ENCODE data around the gene MCF2L2.
A peak's percentile ranks its signal among the peaks of the same experiment; 100 is the strongest.

The MCF2L2 gene

DNA sequence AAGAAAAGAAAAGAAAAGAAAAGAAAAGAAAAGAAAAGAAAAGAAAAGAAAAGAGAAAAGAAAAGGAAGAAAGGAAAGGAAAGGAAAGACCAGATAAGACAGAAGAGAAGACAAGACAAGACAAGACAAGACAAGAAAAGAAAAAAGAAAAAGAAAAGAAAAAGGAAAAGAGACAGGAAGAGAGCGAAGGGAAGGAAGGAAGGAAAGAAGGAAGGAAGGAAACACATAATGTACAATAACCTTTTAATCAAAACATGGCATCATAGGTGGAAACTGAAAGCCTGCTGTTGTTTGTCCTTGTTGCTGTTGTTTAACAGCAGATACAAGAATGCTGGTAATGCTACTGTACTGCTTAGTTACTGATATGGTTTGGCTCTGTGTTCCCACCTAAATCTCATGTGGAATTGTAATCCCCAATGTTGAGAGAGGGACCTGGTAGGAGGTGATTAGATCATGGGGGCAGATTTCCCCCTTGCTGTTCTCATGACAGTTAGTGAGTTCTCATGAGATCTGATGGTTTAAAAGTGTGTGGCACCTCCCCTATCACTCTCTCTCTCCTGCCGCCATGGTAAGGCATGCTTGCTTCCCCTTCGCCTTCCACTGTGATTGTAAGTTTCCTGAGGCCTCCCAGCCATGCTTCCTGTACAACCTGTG, 67.3 kb downstream of the MCF2L2 start:
- DNase-seq: no peak

DNA sequence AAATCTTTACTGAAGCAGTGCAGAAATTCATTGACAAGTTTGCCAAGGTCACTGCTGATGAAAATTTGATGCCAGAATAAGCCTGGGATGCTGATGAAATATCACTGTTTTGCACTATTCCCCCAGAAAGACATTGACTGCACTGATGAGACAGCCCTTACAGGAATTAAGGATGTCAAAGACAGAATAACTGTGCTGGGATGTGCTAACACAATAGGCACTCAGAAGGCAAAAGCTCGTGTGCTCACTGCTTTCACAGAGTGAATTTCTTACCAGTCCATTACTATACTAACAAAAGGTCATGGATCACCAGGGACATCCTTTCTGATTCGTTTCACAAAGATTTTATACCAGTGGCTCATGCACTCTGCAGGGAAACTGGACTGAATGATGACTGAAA, 69.4 kb downstream of the MCF2L2 start:
- DNase-seq: no peak

DNA sequence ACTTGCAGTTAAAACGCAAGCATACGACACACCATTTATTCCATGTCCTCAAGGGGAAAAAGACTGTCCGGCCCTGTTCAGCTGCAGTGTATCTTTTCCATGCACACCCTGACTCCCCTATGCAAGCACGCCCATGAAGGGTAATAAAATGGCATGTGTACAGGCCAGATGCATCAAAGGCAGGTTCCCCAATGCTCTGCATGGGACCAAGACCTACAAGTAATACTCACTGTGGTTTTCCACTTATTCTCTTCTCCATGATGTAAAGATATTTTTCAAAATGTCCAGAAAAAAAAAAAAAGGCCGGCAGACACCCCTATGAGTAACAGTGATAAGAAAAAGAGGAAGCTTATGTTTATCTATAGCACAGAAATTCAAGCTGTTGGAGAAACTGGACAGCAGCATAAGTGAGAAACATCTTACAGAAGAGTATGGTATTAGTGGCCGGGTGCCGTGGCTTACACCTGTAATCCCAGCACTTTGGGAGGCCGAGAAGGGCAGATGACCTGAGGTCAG, 70.8 kb downstream of the MCF2L2 start:
- DNase-seq: no peak

DNA sequence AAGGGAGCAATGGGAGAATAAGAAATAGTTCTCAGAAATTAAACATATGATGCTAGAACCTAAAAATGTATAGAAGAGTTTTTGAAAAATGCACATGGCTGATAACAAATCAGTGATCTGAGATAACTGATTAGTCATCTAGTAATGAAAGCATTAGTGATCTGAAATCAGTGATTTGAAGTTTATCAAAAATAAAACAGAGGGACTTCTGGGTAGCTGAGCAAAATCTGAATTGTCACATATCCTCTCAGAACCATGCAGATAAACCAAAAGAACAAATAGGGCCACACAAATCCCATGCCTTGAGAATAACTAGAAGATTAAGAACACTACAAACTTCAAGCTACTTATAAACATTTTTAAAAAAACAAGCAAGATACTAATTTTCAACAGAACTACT, 71.5 kb downstream of the MCF2L2 start:
- no peak for DNase-seq

DNA sequence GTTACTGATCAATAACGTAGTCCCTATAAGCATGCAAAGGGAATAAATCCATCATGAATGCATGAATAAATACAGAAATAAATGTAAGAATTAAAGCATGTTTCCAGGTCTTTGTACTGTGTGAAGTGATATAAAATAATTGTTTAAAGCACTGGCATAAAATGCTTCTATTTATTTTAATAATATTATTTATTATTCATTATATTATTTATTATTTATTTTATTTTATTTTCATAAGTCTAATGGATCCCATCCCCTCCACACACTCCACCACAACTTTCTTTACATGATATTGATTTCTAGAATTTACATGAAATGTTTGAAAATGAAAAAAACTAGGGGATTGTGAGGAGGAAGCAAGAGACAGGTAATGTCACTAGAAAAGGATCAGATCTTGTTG, 73.5 kb downstream of the MCF2L2 start:
- DNase-seq: no peak

DNA sequence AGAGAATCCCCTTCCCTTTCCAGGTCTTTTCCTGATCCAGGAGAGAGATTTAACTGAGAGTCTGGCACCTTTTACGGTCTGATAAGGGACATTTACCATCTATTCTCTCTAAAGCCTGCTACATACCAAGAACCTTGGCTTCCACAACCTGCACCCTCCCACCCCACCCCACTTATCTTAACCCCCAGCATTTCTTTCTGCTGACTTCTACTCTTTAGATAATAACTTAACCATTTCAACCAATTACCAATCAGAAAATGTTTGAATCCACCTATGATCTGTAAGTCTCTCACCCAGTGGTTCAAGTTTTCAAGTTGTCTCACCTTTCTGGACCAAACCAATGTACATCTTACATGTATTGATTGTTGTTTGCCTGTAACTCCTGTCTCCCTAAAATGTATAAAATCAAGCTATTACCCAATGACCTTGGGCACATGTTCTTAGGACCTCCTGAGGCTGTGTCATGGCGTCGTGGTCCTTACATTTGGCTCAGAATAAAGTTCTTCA, 74.0 kb downstream of the MCF2L2 start:
- no peak for DNase-seq

DNA sequence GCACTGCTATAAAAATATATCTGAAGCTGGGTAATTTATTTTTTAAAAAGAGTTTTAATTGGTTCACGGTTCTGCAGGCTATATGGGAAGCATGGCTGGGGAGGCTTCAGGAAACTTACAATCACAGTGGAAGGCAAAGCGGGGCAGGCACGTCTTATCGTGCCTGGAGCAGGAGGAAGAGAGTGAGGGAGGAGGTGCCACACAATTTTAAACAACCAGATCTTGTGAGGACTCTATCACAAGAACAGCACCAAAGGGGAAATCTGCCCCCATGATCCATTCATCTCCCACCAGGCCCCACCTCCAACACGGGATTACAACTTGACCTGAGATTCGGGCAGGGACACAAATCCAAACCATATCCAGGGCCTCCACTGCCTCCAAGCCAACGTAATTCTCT, 75.0 kb downstream of the MCF2L2 start:
- no peak for DNase-seq

DNA sequence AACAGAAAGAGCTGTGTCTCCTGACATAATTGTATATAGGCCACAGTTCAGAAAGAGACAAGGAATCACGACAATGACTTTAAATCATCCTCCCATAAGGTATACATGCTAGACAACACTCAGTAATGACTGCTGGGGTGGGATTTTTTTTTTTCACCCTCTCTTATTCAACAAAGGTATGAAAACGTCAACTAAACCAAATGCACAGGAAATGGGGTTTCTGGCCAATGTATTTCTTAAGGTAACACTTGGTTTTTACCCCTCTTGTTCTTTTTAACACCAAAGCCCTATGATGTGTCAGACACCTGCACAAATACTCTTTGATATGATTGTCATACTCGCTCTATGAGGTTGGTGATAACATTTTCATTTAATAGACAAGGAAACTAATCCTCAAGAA, 78.3 kb downstream of the MCF2L2 start:
- DNase-seq: no peak

DNA sequence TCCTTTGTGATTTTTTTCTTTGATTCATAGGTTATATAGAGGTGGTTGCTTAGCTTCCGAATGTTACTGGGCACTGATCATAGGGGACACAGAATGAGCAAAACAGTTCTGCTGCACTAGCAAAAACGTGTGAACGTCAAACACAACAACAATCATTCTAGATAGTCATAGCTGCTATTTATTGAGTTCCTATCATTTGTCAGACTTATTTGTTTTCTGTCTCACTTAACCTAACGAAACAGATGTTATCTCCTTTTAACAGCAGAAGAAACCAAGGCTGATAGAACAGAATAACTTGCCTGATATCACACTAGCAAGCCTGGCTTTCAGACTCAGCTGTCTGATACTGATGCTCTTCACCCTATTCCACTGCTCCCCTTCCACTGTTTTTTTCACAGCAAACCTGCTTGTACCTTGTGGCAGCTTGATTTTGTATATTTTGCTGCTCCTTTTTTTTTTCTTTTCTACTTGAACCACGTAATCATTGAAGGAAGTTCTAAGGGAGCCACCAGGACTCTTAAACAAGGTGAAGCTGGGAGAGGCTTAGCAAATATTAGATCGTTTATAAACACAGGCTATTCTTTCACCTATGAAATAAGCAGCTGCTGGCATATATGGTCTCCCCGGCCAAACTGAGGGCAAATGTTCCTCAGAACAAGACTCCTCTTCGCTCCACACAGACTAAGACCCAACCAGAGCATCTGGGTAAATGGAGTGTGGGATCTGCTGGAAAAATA, 78.8 kb downstream of the MCF2L2 start:
- DNase-seq: no peak

DNA sequence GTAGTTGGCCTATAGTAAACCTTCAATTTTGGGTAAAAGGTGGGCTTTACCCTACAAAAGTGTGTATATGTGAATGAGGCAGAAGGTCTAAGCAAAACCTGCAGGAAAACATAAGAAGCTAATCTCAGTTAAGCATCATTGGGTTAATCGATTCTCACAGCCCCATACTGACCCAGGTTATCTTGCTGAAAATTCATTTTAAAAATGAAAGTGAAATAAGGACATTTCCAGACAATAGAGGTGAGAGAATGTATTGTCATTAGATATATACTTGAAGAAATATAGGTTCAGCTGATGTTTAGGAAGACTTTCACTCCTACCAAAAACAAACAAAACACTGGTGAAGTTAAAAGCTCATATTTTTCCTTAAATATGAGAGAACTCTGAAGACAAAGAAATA, 85.6 kb downstream of the MCF2L2 start:
- DNase-seq: no peak

DNA sequence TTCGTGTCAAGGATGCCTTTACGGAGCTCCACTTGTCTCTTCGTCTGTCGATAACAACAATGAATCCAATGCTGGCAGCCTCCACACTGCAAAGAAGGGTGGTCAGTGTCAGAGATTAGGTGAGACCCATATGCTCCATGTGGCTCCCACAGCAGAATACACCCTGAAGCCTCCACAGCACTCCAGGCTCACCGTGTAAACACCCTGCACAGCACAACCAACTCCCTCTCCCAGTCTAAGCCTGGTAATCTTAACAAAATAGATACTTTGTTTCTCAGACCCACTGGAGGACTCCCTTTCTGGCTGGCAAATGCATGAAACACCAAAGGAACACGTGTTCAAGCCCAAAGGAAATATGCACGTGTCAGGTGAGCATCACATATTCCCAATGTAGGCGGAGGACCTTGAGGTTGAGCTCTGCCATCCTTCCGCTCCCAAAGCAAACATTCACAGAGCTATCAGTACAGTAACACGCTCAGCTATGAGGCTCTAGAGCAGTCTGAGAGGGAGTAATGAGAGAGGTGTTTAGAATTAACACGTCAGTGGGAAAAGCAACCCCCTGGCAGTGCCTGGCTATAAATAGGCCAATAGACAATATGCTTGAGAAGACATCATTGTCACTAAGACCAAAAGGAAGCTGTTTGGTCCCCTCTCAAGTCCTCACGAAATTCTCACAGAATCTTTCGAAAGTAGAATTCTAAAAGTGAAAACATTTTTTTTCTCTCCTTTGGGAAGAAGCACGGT, 86.7 kb downstream of the MCF2L2 start:
- peak; percentile 26 for DNase-seq

DNA sequence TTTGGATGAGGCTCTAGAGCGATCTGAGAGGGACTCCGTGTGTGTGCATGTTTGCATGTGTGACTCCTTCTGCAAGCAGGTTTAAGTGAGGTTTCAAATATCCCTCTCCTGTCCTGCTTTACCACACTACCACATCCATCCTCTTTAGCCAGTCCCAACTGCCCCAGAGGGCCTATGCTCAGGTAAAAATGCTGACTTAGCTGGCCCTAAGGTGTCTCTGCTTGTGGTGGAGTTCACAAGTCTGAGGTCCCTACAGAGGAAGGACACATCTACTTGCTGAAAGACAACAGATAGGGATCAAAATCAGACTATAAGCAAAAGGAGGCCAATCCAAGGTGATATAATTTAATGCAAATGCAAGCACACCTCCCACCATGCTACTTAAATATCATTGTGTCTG, 88.2 kb downstream of the MCF2L2 start:
- no peak for DNase-seq

DNA sequence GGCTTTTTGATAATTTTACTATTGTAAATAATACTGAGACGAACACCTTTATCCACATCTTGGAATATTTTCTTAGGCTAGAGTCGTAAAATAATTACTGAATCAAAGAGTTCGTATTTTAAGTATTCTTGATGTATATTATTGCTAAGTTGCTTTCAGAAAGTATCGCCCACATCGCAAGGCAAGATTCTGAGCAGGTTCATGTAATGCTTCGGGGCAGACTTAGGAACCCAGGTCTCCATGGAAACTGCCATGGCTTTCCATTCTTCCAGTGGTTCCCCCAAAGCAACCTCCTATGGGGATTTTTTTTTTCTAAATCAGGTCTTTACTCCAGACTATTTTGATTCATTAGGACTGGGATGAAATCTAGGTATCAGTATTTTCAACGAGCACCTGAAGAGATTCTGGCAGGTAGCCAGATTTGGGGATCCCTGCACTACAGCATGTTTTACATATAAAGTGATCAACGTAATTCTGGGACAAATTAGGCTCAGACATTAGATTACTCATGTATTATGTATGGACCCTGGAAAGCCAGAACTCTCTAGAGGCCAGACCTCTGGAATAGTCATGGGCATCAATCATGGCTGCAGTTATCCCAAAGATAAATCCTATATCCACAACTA, 88.8 kb downstream of the MCF2L2 start:
- peak; percentile 48 for DNase-seq

DNA sequence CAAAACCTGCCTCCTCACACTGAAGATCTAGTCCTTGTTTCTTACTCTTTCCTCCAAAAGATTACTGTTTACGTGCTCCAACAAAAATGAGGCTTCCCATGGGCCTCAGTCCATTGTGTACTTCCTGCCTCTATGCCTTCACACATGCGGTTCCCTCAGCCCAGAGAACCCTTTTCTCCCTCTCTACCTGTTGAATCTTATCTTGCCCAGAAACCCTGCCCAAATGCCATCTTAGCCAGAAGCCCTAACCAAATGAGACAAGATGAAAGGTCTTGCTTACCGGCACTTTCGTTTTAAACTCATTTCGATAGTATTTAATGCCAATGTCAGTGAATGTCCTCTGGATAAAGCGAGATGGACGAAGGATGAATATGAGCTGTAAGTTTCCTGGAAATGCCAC, 89.9 kb downstream of the MCF2L2 start:
- DNase-seq: no peak

DNA sequence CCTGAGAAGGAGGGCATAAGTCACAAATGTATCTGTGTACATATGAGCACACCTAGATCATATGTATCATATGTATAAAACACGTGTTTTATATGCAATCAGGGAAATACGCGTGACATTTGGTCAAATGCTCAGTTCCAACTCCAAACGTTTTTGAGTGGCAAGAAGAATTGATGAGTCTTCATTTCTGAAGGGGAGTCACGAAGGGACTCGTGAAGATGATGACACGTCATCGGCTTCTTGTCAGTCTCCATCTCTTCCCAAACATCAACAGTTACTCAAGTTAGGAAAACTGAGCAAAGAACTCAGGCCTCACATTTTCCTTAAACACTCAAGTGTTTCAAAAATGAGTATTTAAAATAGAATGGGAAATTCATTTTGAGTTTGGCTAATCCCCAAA, 95.9 kb downstream of the MCF2L2 start:
- DNase-seq: no peak

DNA sequence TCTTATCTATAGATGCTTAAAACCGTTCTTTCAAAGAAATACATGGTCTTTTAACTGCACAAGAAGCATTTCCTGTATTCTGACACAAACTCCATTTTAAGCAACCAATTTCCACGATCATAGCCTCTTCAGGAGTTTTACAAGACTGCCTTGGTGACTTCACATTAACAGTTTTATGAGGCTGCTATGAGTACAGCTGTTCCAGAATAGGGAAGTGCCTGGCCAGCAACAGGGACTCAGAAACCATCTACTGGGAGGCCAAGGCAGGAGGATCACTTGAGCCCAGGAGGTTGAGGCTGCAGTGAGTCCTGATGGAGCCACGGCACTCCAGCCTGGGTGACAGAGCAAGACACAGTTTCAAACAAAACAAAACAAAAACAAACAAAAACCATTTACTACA, 96.9 kb downstream of the MCF2L2 start:
- DNase-seq: no peak

DNA sequence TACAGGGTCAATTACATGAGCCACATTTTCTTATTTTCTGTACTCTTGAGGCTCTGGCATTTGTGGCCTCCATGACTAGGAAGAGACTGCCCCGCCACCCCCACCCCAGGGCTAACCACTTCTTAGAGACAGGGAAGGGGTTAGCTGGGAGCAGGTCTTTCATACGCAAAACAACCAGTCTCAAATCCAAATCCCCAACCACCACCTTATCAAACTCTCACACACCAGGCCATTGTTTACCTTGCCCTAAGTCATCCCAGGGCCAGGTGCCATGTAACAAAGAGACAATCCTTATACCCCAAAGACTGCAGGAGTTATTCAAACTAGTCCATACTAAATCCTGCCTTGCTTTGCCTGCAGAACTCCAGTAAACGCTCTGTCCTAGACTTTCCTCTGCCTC, 97.5 kb downstream of the MCF2L2 start:
- peak; percentile 10 for DNase-seq

DNA sequence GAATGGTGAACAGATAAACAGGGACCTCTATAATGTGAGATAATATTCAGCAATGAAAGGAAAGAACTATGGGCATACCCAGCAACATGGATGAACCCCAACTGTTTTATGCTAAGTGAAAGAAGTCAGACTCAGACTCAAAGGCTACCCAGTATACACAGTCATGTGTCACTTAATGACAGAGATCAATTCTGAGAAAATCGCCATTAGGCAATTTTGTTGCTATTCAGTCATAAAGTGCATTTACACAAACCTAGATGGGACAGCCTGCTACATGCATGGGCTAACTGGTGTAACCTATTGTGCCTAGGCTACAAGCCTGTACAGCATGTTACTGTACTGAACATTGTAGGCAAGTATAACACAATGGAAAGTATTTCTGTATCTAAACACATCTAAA, 98.9 kb downstream of the MCF2L2 start:
- DNase-seq: no peak

DNA sequence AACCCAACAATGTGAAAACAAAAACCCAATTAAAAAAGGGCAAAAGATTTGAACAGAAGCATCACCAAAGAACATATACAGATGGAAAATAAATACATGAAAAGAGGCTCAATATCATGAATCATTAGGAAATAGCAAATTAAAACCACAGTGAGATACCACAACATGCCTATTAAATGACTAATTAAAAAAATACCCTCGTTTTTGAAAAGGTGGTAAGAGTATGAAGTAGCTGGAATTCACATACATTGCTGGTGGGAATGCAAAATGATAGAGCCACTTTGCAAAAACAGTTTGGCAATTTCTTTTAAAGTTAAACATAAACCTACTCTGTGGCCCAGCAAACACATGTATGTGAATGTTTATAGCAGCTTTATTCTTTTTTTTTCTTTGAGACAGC, 99.6 kb downstream of the MCF2L2 start:
- no peak for DNase-seq

DNA sequence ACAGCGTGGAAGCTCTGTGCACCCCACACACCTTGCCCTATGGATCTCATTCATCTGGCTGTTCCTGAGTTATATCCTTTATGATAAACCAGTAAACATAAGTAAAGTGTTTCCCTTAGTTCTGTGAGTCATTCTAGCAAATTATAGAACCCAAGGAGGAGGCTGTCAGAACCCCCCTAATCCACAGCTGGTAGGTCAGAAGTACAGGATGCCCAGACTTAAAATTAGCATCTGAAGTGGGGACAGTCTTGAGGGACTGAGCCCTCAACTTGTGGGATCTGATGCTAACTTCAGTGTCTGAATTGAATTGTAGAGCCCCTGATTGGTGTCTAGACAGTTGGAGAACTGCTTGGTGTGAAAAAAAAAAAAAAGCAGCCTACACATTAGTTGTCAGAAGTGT, 100.3 kb downstream of the MCF2L2 start:
- no peak for DNase-seq

DNA sequence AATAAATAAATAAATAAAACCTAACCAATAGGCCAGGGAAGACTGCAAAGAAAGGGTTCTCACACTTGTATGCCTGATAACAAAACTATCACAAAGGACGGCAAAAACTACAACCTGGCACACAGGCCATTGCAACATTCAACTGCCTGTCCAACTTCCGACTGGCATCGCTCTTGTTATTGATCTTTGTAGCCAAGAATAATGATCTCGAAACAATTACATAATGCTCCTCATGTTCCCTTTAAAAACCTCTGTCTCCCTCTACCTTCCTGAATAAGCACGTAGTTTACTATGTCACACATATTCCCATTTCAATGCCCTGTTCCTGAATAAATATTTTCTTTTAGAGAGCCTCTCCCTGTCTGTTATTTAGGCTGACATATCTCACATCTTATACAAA, 101.1 kb downstream of the MCF2L2 start:
- DNase-seq: no peak

DNA sequence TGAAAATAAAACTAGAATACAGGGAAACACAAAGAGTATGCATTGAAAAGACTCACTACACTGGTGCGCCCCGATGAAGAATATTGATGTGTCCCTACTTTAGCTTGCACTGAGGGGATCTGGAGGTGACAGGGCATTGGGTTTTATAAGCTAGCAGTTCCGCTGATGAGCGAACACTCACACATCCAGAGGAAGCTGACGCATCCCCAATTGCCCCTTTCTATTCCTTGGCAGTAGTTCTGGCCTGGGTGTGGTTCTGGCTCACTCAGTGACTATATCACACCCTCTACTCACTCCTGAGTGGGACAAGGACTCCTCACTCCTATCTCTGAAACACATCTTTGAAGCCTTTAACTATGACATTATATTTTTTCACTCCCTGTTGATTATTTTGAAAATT, 104.3 kb downstream of the MCF2L2 start:
- DNase-seq: no peak

DNA sequence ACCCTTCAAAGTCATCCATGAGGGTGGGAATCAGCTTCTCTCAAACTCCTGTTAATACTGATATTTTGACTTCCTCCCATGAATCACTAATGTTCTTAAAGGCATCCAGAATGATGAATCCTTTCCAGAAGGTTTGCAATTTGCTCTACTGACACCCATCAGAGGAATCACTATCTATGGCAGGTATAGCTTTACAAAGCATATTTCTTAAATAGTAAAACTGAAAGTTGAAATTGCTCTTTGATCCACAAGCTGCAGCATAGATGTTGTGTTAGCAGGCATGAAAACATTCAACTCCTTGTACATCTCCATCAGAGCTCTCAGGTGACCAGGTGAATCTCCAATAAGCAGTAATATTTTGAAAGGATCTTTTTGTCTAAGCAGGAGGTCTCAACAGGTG, 109.0 kb downstream of the MCF2L2 start:
- no peak for DNase-seq
